VCaP (cell line): ENCODE data around the gene TANGO6.

Experiments
- H3K27ac ChIP-seq: fragments of 450-650 bp; 2 replicates; pipeline ENCODE4 v1.5.1; 2017
- CTCF ChIP-seq: fragments of 450-650 bp; conservative IDR thresholded peaks from 2 replicates; pipeline ENCODE4 v1.5.1; 2017; ENCODE audit warnings: mild to moderate bottlenecking, moderate library complexity

The TANGO6 gene

GRCh38 chr16:69036399-69037091, 193.2 kb downstream of the TANGO6 start:
- H3K27ac ChIP-seq = peak overlapping the region; percentile 71
- TF ChIP-seq CTCF = no peak

- no peak for TF ChIP-seq CTCF
- peak overlapping the region; percentile 71 for H3K27ac ChIP-seq
These were observed 194.2 kb downstream of the TANGO6 start for GRCh38 chr16:69037373-69038160.

GRCh38 chr16:69039333-69039941, 196.1 kb downstream of the TANGO6 start:
- no peak for TF ChIP-seq CTCF
- no peak overlapping the region for H3K27ac ChIP-seq

- H3K27ac ChIP-seq = no peak overlapping the region
- TF ChIP-seq CTCF = no peak
These were observed 197.0 kb downstream of the TANGO6 start for GRCh38 chr16:69040144-69040909.

- TF ChIP-seq CTCF = no peak
- H3K27ac ChIP-seq = no peak overlapping the region
These were observed 205.2 kb downstream of the TANGO6 start for GRCh38 chr16:69048328-69049120.

GRCh38 chr16:69049146-69049545, 205.8 kb downstream of the TANGO6 start:
- no peak overlapping the region for H3K27ac ChIP-seq
- TF ChIP-seq CTCF = no peak
